GM19397 (cell line): ENCODE data around the gene KCTD2.
A peak's percentile ranks its signal among the peaks of the same experiment; 100 is the strongest.
"Not testable (repeated sequence)": the region's sequence is repeated elsewhere in the genome, so short reads cannot be mapped to it uniquely, and the experiment has no call there.

Experiments used
- ATAC-seq: cut with Tn5 transposase; IDR thresholded peaks from one replicate; pipeline ENCODE4 v1.9.1; 2021; ENCODE audit warnings: mild to moderate bottlenecking, moderate library complexity; ENCODE audit not compliant: unreplicated experiment

Gene KCTD2

GRCh38 chr17:75019710-75020109, 27.3 kb upstream of the KCTD2 start:
- no peak for ATAC-seq

DNA sequence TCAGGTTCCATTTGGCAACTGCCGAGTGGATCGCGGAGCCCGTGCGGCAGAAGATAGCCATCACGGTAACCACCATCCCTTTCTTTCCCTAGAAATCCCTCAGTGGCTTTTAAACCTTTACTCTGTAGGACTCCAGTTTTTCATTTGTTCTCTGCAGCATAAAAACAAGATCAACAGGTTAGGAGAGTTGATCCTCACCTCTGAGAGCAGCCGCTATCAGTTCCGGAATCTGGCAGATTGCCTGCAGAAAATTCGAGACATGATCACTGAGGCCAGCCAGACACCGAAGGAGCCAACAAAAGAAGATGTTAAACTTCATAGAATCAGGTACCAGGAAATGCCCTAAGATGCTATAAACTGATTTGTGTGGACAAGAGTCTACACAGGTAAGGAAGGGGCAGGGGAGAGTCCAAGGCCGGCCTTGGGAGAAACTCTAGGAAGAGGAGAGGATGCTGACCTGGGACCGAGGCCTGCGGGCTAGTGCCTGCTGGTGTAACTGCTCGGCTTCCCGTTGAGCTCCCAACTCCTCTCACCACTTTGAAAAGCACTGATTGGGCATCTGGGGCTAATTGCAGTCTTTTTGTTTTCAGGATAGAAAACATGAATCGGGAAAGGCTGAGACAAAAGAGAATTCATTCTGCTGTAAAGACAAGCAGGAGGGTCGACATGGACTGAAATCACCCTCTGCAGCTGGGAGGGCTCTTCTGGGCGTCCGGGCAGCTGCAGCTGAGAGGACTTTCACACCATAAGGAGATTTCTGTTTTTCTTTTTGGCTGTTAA, 26.5 kb upstream of the KCTD2 start:
- ATAC-seq, result no peak

DNA sequence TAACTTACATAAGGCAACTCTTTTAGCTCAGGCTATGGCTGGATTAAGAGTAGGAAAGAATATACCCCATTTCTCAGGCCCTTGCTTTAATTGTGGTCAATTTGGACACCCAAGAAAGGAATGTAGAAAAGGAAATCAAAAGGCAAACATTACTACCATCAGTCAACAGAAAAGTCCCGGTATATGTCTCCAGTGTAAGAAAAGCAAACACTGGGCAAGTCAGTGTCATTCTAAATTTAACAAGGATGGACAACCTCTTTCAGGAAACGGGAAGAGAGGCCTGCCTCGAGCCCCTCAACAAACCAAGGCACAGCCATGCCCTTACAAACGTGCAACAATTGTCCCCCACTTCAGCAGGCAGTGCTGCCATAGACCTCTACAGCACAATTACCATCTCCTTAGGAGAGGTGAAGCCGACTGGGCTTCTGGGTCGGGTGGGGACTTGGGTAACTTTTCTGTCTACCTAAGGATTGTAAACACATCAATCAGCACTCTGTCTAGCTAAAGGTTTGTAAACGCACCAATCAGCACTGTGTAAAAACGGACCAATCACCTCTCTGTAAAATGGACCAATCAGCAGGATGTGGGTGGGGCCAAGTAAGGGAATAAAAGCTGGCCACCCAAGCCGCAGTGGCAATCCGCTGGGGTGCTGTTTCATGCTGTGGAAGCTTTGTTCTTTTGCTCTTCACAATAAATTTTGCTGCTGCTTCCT, 22.2 kb upstream of the KCTD2 start:
- ATAC-seq, result no peak

- not testable (repeated sequence) for ATAC-seq
Measured at GRCh38 chr17:75025398-75025734, 21.7 kb upstream of the KCTD2 start.

DNA sequence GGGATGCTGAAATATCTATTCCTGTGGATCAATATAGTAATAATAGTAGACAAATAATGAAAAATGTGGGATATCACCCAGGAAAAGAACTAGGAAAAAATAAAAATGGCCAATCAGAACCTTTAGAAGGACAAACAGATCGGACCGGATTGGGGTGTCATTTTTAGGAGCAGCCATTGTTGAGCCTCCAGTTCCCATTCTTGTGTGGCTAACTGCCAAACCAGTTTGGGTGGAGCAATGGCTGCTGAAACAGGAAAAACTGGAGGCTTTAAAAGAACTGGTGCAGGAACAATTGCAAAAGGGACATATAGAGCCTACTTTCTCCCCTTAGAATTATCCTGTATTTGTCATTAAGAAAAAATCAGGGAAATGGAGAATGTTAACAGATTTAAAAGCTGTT, 20.4 kb upstream of the KCTD2 start:
- ATAC-seq, result not testable (repeated sequence)

GRCh38 chr17:75030161-75030560, 16.9 kb upstream of the KCTD2 start:
- no peak for ATAC-seq

DNA sequence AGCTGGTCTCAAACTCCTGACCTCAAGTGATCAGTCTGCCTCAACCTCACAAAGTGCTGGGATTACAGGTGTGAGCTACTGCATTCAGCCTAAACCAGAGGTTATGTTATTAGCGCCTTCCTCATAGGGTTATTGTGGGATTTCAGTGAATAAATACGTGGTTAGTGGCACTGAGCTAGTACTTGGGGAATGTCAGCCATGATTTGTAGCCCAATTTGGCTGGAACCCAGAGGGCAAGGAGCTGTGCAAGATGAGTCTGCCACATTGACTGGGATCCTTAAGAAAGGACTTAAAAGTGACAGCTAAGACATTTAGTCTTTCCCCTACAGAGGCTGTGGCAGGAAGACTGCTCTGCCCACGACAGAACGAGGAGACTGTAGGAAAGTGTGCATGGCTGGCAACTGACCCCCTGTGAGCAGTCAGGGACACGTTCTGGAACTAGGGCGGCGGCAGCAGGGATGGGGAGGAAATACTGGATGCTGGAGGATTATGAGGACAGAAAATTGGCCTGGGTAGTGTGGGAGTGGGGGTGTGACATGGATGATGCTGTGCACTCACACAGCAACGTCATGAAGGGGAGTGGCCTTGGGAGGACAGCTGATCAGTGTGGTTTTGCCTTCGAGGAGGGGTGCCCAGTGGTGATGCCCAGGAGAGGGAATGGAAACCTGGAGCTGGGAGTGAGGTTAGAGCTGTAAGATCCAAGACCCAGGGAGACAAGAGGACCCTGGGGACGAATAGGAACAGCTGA, 14.9 kb upstream of the KCTD2 start:
- no peak for ATAC-seq

DNA sequence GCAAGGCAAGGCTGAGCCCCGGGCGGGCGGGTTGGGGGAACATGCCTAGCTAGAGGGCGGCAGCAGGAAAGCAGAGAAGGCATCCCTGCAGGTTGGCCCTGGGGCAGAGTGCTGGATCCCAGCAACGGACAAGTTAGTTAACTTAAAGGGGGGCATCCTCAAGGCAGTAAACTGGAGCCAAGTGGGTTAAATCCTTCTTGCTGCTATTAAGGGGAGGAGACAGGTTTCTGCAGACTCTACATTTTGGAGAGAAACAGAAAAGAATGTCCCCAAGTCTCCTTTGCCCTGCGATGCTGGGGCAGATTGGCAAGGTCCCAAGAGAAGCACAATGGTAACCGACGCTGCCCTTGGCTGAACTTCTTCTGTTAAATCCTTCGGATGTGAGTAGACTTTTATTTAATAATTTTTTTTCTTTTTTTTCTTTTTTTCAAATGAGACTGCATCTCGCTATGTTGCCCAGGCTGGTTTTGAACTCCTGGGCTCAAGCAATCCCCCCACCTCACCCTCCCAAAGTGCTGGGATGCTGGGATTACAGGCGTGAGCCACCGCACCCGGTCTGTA, 14.2 kb upstream of the KCTD2 start:
- ATAC-seq, result no peak

- peak; percentile 43 for ATAC-seq
Measured at GRCh38 chr17:75033346-75034235, 13.4 kb upstream of the KCTD2 start.

- peak; percentile 47 for ATAC-seq
Measured at GRCh38 chr17:75034236-75034908, 12.7 kb upstream of the KCTD2 start.

DNA sequence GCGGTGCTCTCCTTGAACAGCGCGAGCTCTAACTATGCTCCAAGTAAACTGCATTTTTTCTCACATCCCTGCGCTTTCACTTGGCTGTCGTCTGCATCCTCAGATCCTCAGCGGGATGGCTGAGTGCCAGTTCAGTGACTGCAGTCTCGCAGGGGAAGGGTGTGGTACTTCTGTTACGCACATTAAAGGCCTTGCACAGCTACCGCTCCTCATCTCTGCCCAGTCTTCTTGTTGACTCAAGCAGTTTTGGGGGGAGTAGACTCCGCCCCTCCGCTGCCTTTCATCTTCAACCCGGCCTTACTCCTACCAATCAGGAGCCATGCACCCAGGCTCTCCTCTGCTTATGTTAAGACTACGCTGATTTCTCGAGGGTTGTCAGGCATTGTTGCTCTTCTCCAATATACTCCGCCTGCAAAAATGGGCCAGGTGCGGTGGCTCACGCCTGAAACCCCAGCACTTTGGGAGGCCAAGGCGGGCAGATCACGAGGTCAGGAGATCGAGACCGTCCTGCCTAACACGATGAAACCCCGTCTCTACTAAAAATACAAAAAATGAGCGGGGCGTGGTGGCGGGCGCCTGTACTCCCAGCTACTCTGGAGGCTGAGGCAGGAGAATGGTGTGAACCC, 10.3 kb upstream of the KCTD2 start:
- ATAC-seq, result no peak

DNA sequence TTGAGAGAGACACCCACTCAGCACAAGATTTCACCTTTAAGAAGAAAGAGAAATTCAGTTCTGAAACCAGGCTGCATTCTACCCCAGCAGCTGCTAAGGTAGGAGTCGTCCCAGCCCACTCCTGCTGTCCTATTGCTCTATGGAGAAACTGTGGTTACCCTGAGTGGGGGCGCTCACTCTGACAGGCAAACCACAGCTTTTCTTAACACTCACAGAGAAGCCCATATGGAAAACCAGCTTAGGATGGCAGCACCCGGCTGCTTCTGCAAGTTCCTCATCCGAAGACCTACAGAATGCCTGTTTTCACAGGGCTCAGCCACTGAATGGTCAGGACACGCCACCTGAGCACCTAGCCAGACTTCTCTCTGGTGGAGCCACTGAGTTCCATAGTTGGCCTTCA, 7.8 kb upstream of the KCTD2 start:
- ATAC-seq, result no peak

- no peak for ATAC-seq
Measured at GRCh38 chr17:75041656-75042280, 5.3 kb upstream of the KCTD2 start.

DNA sequence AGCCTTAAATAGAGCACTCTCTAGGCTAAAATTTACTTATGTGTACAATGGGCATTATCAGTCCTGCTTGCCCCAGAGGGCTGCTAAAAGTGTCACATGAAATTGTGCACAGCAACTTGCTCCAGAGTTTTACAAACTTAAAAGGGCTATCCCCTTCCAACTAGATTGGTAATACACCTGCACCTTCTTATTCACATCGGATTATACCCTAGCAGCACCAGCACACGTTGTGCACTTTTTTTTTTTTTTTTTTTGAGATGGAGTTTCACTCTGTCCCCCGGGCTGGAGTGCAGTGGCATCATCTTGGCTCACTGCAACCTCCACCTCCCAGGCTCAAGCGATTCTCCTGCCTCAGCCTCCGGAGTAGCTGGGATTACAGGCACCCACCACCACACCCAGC, 3.2 kb upstream of the KCTD2 start:
- not testable (repeated sequence) for ATAC-seq

DNA sequence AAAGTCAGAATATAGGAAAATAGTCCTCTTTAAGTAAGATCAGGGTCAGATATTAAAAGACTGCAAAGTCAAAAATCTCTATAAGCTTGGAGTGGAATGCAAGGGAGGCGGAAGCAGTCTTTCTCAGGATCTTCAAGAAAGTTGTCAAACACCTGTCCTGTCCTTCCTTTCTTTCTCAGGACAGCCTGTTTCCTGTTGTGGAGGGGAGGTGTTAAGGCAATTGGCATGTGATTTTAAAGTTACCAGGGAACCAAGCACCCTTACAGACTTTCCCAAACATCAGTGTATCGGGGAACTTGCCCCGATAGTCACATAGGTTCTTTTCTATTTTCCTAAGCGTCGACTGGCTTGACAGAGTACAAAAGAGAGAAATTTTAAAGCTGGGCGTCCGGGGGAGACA, 2.3 kb upstream of the KCTD2 start:
- no peak for ATAC-seq

DNA sequence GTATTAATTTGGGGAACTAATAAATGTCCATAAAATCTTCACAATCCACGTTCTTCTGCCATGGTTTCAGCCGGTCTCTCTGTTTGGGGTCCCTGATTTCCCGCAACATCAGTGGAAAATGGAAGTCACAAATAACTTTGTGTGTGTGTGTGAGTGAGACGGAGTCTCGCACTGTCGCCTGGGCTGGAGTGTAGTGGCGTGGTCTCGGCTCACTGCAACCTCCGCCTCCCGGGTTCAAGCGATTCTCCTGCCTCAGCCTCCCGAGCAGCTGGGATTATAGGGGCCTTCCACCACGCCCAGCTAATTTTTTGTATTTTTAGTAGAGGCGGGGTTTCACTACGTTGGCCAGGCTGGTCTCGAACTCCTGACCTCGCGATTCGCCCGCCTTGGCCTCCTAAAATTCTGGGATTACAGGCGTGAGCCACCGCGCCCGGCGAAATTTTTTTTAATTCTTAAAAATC, 1.0 kb upstream of the KCTD2 start:
- not testable (repeated sequence) for ATAC-seq

DNA sequence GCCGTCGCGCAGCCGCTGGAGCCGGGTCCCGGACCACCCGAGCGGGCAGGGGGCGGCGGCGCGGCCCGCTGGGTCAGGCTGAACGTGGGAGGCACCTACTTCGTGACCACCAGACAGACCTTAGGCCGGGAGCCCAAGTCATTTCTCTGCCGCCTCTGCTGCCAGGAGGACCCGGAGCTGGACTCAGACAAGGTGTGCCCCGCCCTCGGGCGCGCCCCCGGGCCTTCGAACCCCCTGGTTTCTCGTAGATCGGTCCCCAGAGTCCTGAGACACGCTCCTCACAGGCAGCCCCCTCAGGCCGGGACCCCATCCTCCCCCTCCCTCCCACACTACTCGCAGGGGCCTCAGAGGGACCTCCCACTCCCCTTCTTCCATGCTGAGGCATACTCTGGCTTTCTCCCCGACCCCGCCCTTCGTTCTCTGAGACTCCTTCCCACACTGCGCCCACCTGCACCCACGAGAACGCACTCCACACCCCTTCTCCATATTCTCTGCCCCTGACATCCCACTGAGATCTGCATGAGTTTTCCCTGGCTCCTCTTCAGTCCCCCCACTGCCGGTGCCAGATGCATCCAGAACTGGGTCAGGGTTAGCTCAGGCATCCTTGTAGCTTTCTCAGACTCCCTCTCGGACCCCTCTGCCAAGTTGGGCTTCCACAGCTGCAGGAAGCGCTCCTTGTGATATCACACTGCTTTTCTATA, 523 bp downstream of the KCTD2 start:
- ATAC-seq, result peak; percentile 12

- no peak for ATAC-seq
Measured at GRCh38 chr17:75048249-75048878, 1.3 kb downstream of the KCTD2 start.
